ENCODE results near the gene CCDC157.

The CCDC157 gene

GRCh38 chr22:30351226-30351625 is 5.6 kb upstream of the CCDC157 start:
- no peak for DNase-seq (ENCODE audit: low spot score)
- no peak for TF ChIP-seq CTCF (IDR thresholded peaks at IDR 0.05; ENCODE audit: borderline replicate concordance, control extremely low read depth, extremely low read depth, insufficient read depth, missing control alignments)
- in situ Hi-C loops (cut with MboI; ENCODE audit: low sequenced_read_pairs, unreplicated experiment) = no loop called here

GRCh38 chr22:30354644-30355043 is 2.2 kb upstream of the CCDC157 start:
- no peak for DNase-seq (ENCODE audit: low spot score)
- no peak for TF ChIP-seq CTCF (IDR thresholded peaks at IDR 0.05; ENCODE audit: borderline replicate concordance, control extremely low read depth, extremely low read depth, insufficient read depth, missing control alignments)
- in situ Hi-C loops (cut with MboI; ENCODE audit: low sequenced_read_pairs, unreplicated experiment) = no loop called here

DNA sequence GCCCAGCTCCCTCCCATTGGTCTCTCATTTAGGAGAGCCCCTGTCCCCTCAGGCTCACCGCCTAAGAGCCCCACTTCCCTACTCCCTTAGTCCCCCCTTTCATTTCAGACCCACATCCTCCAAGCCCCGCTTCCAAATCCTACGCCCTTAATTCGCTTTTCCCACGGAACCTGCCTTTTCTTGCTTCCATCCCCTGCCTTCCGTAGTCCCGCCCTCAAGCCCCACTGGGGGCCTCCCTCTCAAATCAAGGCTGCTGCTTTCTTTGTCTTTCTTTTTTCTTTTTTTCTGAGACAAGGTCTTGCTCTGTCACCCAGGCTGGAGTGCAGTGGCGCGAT is 396 bp downstream of the CCDC157 start:
- no peak for TF ChIP-seq CTCF (IDR thresholded peaks at IDR 0.05; ENCODE audit: borderline replicate concordance, control extremely low read depth, extremely low read depth, insufficient read depth, missing control alignments)
- in situ Hi-C loops (cut with MboI; ENCODE audit: low sequenced_read_pairs, unreplicated experiment) = no loop called here
- no peak for DNase-seq (ENCODE audit: low spot score)

DNA sequence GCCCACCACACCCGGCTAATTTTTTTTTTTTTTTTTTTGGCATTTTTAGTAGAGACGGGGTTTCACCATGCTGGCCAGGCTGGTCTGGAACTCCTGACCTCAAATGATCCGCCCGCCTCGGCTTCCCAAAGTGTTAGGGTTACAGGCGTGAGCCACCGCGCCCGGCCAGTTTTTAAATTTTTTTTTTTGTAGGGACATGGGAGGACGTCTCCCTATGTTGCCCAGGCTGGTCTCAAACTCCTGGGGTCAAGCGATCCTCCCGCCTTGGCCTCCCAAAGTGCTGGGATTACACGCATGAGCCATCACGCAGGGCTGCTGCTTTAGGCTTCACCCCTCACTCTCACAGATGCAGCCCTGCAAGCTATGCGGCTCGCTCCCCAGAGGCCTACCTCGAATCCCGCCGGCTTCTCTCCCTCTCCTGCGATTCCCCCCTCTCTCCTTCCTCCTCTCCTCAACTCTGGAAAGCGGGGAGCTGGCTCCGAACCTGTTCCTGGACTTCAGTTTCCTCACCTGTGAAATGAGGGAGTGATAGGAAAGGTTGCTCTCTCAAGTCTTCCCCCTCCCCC is 926 bp downstream of the CCDC157 start:
- in situ Hi-C loops (cut with MboI; ENCODE audit: low sequenced_read_pairs, unreplicated experiment) = no loop called here
- no peak for DNase-seq (ENCODE audit: low spot score)
- TF ChIP-seq CTCF (IDR thresholded peaks at IDR 0.05; ENCODE audit: borderline replicate concordance, control extremely low read depth, extremely low read depth, insufficient read depth, missing control alignments) = no peak

GRCh38 chr22:30358541-30358940 is 1.7 kb downstream of the CCDC157 start:
- no peak for TF ChIP-seq CTCF (IDR thresholded peaks at IDR 0.05; ENCODE audit: borderline replicate concordance, control extremely low read depth, extremely low read depth, insufficient read depth, missing control alignments)
- DNase-seq (ENCODE audit: low spot score) = no peak
- in situ Hi-C loops (cut with MboI; ENCODE audit: low sequenced_read_pairs, unreplicated experiment) = no loop called here

- in situ Hi-C loops (cut with MboI; ENCODE audit: low sequenced_read_pairs, unreplicated experiment) = no loop called here
- no peak for DNase-seq (ENCODE audit: low spot score)
- no peak for TF ChIP-seq CTCF (IDR thresholded peaks at IDR 0.05; ENCODE audit: borderline replicate concordance, control extremely low read depth, extremely low read depth, insufficient read depth, missing control alignments)
Measured at GRCh38 chr22:30361916-30362650, 5.3 kb downstream of the CCDC157 start.

All from GM13976 (cell line).